NT2/D1 (cell line): ENCODE results near the gene TLR10.

Source experiments
- SUZ12 ChIP-seq: IDR thresholded peaks from 2 replicates; pipeline ENCODE4 v1.6.1; 2011; ENCODE audit not compliant: insufficient read length, insufficient read depth; ENCODE audit errors: extremely low read depth
- YY1 ChIP-seq: IDR thresholded peaks from 2 replicates; pipeline ENCODE4 v1.6.1; 2011; ENCODE audit not compliant: insufficient read length, insufficient read depth
- ZNF274 ChIP-seq: IDR thresholded peaks from 2 replicates; pipeline ENCODE4 v1.6.1; 2011; ENCODE audit warnings: mild to moderate bottlenecking, low read depth, low read length

DNA sequence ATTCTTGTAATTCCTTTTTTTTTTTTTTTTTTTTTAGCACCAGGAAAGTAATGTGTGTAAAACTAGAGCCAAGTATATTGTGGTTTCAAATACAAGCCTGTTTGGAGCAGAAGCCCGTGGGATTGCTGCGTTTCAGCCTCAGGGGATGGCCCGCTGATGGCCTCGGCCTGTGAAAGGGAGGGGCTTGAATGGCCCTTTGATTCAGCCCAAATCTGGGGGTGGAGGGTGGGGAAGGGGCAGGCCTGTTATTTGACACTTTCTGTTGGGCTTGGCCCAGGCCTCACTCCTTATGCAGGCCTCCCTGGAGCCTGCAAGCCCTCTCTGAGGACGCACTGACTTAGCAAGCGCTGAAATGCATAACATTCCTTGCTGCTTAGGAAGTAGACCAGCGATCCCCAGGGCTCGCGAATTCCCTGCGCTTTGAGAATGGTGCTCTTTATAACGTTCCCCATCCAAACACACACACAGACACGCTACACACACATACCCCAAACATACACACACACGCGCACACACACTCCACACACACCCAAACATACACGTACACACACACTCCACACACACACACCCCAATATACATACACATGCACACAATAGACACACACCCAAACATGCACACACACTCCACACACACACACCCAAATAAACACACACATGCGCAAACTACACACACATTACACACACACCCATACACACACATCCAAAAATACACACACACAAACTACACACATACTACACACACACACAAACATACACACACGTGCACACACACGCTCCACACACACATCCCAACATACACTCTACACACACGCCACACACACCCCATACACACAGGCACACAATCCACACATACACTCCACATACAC lies 29.6 kb downstream of the TLR10 start:
- no peak for TF ChIP-seq YY1
- TF ChIP-seq ZNF274 = no peak
- no peak for TF ChIP-seq SUZ12
